ENCODE measurements around the gene VWA1. TPM values are rescaled to one million over a fixed set of nuclear protein-coding genes. Genes with fewer than 3 reads are reported as not detected.
"Not testable (repeated sequence)": the region's sequence is repeated elsewhere in the genome, so short reads cannot be mapped to it uniquely, and the experiment has no call there.

VWA1 gene
- total RNA-seq, 2 experiments from 2014 or later = not detected

- no peak overlapping the region for H3K4me2 ChIP-seq (ENCODE audit: low read length)
Observed at GRCh38 chr1:1451696-1452364, 16.3 kb downstream of the VWA1 start.

GRCh38 chr1:1452365-1452739 lies 16.9 kb downstream of the VWA1 start:
- H4K20me1 ChIP-seq (ENCODE audit: insufficient read depth, low read length); CTCF ChIA-PET (ENCODE audit: unreplicated experiment); H3K27ac ChIP-seq (ENCODE audit: low read depth, low read length, poor library complexity, severe bottlenecking); H3K4me2 ChIP-seq (ENCODE audit: low read length); DNase-seq (ENCODE audit: low spot score); BruUV-seq (replicated peaks); intact Hi-C loops (cut with micrococcal nuclease; ENCODE audit: unreplicated experiment); H3K36me3 ChIP-seq (ENCODE audit: insufficient read depth, low read length); H3K79me2 ChIP-seq (ENCODE audit: insufficient read depth, low read depth, low read length); H3K9me2 ChIP-seq (ENCODE audit: insufficient read depth, low read length); H3K4me1 ChIP-seq (ENCODE audit: insufficient read depth, low read length, poor library complexity, severe bottlenecking); H3K4me3 ChIP-seq (ENCODE audit: low read depth, low read length, poor library complexity, severe bottlenecking); H3K9me3 ChIP-seq (ENCODE audit: low read length); H2AFZ ChIP-seq (ENCODE audit: low read length): not testable (repeated sequence)
- POLR2A ChIA-PET = interaction anchor here (0.6 kb wide), 1 partner anchor 23 kb away, joined by 3 read pairs; no protein-coding TSS in a partner anchor

More at GRCh38 chr1:1451696-1452364, 16.3 kb downstream of the VWA1 start:
- no peaks in the 10 kb centered on the region for H3K79me2 ChIP-seq (ENCODE audit: insufficient read depth, low read depth, low read length)
- ChIA-PET POLR2A (no interaction called here), CTCF (ENCODE audit: unreplicated experiment) (no interaction called here)
- no peaks in the 10 kb centered on the region for H3K36me3 ChIP-seq (ENCODE audit: insufficient read depth, low read length)
- no peak overlapping the region for H2AFZ ChIP-seq (ENCODE audit: low read length)
- H3K4me3 ChIP-seq (ENCODE audit: low read depth, low read length, poor library complexity, severe bottlenecking) = no peak overlapping the region
- H4K20me1 ChIP-seq (ENCODE audit: insufficient read depth, low read length) = no peaks in the 10 kb centered on the region
- no peak for TF ChIP-seq EZH2phosphoT487 (IDR thresholded peaks at IDR 0.05; ENCODE audit: borderline replicate concordance, low read depth, low read length)
- TF ChIP-seq CTCF (conservative IDR thresholded peaks at IDR 0.05; ENCODE audit: low read length) = no peak
- no peak overlapping the region for H3K27ac ChIP-seq (ENCODE audit: low read depth, low read length, poor library complexity, severe bottlenecking)
- H3K9me3 ChIP-seq (ENCODE audit: low read length) = no peaks in the 10 kb centered on the region
- H3K9me2 ChIP-seq (ENCODE audit: insufficient read depth, low read length) = no peaks in the 10 kb centered on the region
- no TSS peak for BruUV-seq (replicated peaks)
- intact Hi-C loops (cut with micrococcal nuclease; ENCODE audit: unreplicated experiment) = no loop called here
- DNase-seq (ENCODE audit: low spot score) = no peak
- no peaks in the 10 kb centered on the region for H3K4me1 ChIP-seq (ENCODE audit: insufficient read depth, low read length, poor library complexity, severe bottlenecking)

- Histone ChIP-seq H3K36me3 (ENCODE audit: insufficient read depth, low read length) (no peaks in the 10 kb centered on the region), H3K9me2 (ENCODE audit: insufficient read depth, low read length) (no peaks in the 10 kb centered on the region), H4K20me1 (ENCODE audit: insufficient read depth, low read length) (no peaks in the 10 kb centered on the region), H3K9me3 (ENCODE audit: low read length) (no peaks in the 10 kb centered on the region), H2AFZ (ENCODE audit: low read length) (no peak overlapping the region), H3K79me2 (ENCODE audit: insufficient read depth, low read depth, low read length) (no peaks in the 10 kb centered on the region), H3K4me2 (ENCODE audit: low read length) (no peak overlapping the region), H3K27ac (ENCODE audit: low read depth, low read length, poor library complexity, severe bottlenecking) (no peak overlapping the region), H3K4me3 (ENCODE audit: low read depth, low read length, poor library complexity, severe bottlenecking) (no peak overlapping the region), H3K4me1 (ENCODE audit: insufficient read depth, low read length, poor library complexity, severe bottlenecking) (no peaks in the 10 kb centered on the region)
- POLR2A ChIA-PET = interaction anchor here (0.6 kb wide), 1 partner anchor 24 kb away, joined by 3 read pairs; no protein-coding TSS in a partner anchor
- CTCF ChIA-PET (ENCODE audit: unreplicated experiment) = no interaction called here
- intact Hi-C loops (cut with micrococcal nuclease; ENCODE audit: unreplicated experiment) = no loop called here
- TF ChIP-seq EZH2phosphoT487 (IDR thresholded peaks at IDR 0.05; ENCODE audit: borderline replicate concordance, low read depth, low read length) (no peak), CTCF (conservative IDR thresholded peaks at IDR 0.05; ENCODE audit: low read length) (no peak)
- BruUV-seq (replicated peaks) = no TSS peak
- DNase-seq (ENCODE audit: low spot score) = no peak
Observed at GRCh38 chr1:1452882-1453281, 17.4 kb downstream of the VWA1 start.

GRCh38 chr1:1454286-1455056 lies 19.0 kb downstream of the VWA1 start:
- H3K27ac ChIP-seq (ENCODE audit: low read depth, low read length, poor library complexity, severe bottlenecking); BruUV-seq (replicated peaks); H3K4me1 ChIP-seq (ENCODE audit: insufficient read depth, low read length, poor library complexity, severe bottlenecking); H3K36me3 ChIP-seq (ENCODE audit: insufficient read depth, low read length); intact Hi-C loops (cut with micrococcal nuclease; ENCODE audit: unreplicated experiment); H3K9me2 ChIP-seq (ENCODE audit: insufficient read depth, low read length); H3K4me2 ChIP-seq (ENCODE audit: low read length); H2AFZ ChIP-seq (ENCODE audit: low read length); CTCF ChIA-PET (ENCODE audit: unreplicated experiment); H4K20me1 ChIP-seq (ENCODE audit: insufficient read depth, low read length); H3K9me3 ChIP-seq (ENCODE audit: low read length); H3K79me2 ChIP-seq (ENCODE audit: insufficient read depth, low read depth, low read length); H3K4me3 ChIP-seq (ENCODE audit: low read depth, low read length, poor library complexity, severe bottlenecking); DNase-seq (ENCODE audit: low spot score): not testable (repeated sequence)
- POLR2A ChIA-PET = interaction anchor here (0.7 kb wide), 1 partner anchor 576 kb away, joined by 8 read pairs; no protein-coding TSS in a partner anchor

All from OCI-LY7 (cell line).